ENCODE measurements around the gene TMEM132C. TPM values are rescaled to one million over a fixed set of nuclear protein-coding genes. Genes with fewer than 3 reads are reported as not detected.

Gene TMEM132C
- polyA plus RNA-seq, 1 experiment = not detected

DNA sequence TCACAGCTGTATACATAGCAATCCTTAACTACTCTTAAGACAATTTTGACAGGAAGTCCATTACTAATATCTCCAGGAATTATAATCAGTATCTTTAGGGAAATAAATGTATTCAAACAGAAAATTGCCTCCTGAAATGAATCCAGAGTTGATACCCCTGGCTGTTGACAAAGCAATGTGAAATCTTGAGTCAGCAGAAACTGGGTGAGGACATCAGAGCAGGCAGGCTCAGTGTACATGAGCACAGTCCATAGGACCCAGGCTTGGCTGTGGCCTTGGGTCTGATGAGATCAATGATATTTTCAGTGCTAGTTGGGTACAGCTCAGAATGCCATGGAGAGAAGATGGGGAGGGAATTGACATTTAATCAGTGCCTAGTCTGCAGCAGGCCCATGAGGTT is 405.5 kb downstream of the TMEM132C start:
- no peaks in the 10 kb centered on the region for H3K27me3 ChIP-seq (ENCODE audit: control insufficient read depth, insufficient read depth, low read length)
- H3K4me3 ChIP-seq (ENCODE audit: low read depth, low read length) = no peak overlapping the region
- DNase-seq (ENCODE audit: low read depth, low spot score) = no peak
- ChIA-PET POLR2A (no interaction called here), CTCF (no interaction called here)
- H3K9me3 ChIP-seq (ENCODE audit: control insufficient read depth, insufficient read depth, low read length) = peaks cover 15% of the 10 kb centered on the region; the same call in 1 of the 2 replicates
- TF ChIP-seq, protein P1, sequence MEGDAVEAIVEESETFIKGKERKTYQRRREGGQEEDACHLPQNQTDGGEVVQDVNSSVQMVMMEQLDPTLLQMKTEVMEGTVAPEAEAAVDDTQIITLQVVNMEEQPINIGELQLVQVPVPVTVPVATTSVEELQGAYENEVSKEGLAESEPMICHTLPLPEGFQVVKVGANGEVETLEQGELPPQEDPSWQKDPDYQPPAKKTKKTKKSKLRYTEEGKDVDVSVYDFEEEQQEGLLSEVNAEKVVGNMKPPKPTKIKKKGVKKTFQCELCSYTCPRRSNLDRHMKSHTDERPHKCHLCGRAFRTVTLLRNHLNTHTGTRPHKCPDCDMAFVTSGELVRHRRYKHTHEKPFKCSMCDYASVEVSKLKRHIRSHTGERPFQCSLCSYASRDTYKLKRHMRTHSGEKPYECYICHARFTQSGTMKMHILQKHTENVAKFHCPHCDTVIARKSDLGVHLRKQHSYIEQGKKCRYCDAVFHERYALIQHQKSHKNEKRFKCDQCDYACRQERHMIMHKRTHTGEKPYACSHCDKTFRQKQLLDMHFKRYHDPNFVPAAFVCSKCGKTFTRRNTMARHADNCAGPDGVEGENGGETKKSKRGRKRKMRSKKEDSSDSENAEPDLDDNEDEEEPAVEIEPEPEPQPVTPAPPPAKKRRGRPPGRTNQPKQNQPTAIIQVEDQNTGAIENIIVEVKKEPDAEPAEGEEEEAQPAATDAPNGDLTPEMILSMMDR (IDR thresholded peaks at IDR 0.05; ENCODE audit: low read depth, low read length) = no peak
- H3K27ac ChIP-seq (ENCODE audit: low read depth, low read length) = no peak overlapping the region

DNA sequence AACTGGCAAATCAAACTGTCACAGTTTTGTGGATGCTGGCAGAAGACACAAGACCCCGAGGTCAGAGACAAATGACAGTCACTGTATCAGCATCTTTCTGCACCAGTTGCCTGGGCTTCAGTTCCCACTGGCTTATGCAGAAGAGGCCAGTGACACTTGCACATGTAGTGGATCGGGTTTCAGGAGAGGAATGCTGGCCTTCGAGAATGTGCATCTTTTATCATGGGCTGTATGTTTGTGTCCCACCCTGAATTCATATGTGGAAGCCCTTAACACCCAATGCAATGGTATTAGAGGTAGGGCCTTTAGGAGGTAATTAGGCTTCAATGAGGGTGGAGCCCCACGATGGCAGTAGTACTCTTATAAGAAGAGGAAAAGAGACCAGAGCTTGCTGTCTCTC is 405.9 kb downstream of the TMEM132C start:
- peaks cover 20% of the 10 kb centered on the region; the same call in 1 of the 2 replicates for H3K9me3 ChIP-seq (ENCODE audit: control insufficient read depth, insufficient read depth, low read length)
- H3K4me3 ChIP-seq (ENCODE audit: low read depth, low read length) = no peak overlapping the region
- CTCF ChIA-PET = no interaction called here
- no peak for DNase-seq (ENCODE audit: low read depth, low spot score)
- POLR2A ChIA-PET = no interaction called here
- no peak overlapping the region for H3K27ac ChIP-seq (ENCODE audit: low read depth, low read length)
- no peaks in the 10 kb centered on the region for H3K27me3 ChIP-seq (ENCODE audit: control insufficient read depth, insufficient read depth, low read length)
- TF ChIP-seq, protein P1 (IDR thresholded peaks at IDR 0.05; ENCODE audit: low read depth, low read length) = no peak

DNA sequence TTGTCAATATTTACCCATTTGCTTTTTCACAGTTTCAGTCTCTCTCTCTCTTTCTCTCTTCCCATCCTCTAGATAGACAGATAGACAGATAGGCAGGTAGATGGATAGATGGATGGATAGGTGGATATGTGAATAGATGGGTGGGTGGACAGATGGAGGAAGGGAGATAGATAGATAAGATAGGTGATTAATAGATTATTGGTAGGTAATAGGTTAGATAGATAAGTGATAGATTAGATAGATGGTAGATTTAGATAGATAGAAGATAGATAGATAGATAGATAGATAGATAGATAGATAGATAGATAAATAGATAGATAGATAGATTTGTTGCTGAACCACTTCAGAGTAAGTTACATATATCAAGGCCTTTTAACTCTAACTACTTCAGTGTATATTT is 408.6 kb downstream of the TMEM132C start:
- Histone ChIP-seq H3K9me3 (ENCODE audit: control insufficient read depth, insufficient read depth, low read length) (peaks cover 40% of the 10 kb centered on the region), H3K4me3 (ENCODE audit: low read depth, low read length) (no peak overlapping the region), H3K27ac (ENCODE audit: low read depth, low read length) (no peak overlapping the region), H3K27me3 (ENCODE audit: control insufficient read depth, insufficient read depth, low read length) (no peaks in the 10 kb centered on the region)
- TF ChIP-seq, protein P1 (IDR thresholded peaks at IDR 0.05; ENCODE audit: low read depth, low read length) = no peak
- POLR2A ChIA-PET = no interaction called here
- DNase-seq (ENCODE audit: low read depth, low spot score) = no peak
- CTCF ChIA-PET = no interaction called here

DNA sequence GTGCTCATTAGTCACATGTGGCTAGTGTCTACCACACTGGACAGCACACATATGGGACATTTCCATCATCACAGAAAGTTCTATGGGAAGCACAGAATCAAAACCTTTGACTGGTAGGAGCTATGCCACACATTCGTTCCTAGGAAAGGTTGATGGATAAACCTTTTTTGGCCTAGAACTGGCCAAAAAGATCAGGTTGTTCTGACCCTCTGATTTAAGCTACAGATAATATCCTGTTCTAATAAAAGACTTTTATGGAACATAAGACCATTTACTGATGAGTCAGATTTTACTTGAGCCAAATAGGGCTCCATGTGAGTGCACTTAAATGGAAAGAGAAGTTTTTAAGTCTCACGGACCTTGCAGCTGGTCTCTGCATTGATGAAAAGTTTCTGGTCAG is 413.6 kb downstream of the TMEM132C start:
- no peak for DNase-seq (ENCODE audit: low read depth, low spot score)
- ChIA-PET CTCF (no interaction called here), POLR2A (no interaction called here)
- Histone ChIP-seq H3K27me3 (ENCODE audit: control insufficient read depth, insufficient read depth, low read length) (no peaks in the 10 kb centered on the region), H3K9me3 (ENCODE audit: control insufficient read depth, insufficient read depth, low read length) (peaks cover 67% of the 10 kb centered on the region), H3K27ac (ENCODE audit: low read depth, low read length) (no peak overlapping the region), H3K4me3 (ENCODE audit: low read depth, low read length) (no peak overlapping the region)
- TF ChIP-seq, protein P1 (IDR thresholded peaks at IDR 0.05; ENCODE audit: low read depth, low read length) = no peak

DNA sequence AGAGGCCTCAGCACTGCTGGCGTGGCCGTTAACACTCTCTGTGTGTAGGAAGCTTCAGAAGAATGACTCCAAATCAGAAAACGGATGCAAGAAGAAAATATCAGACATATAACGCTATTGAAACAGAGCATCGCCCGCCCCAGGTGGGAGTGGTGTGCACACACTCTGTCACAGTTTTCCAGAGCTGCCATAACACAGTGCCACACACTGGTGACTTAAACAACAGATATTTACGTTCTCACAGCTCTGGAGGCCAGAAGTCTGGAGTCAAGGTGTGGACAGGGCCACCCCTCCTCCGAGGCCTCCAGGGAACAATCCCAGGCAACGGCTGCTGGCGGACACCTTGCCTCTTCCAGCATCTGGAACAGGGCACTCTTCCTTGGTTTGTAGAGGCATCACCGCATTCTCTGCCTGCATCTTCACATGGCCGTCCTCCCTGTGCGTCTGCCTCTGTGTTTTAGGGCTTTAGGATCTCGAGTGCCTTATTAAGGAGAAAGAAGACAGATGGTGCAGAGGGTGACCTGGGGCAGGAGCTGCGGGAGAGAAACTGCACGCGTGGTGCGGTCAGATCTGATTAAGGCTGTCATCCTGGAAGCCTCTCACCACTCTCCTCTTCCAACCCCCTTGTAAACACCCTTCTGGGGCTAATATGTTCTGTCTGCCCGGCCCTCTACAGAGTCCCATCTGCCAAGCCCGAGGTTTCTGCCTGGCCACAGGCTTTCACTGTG is 415.7 kb downstream of the TMEM132C start:
- Histone ChIP-seq H3K27me3 (ENCODE audit: control insufficient read depth, insufficient read depth, low read length) (no peaks in the 10 kb centered on the region), H3K27ac (ENCODE audit: low read depth, low read length) (no peak overlapping the region), H3K4me3 (ENCODE audit: low read depth, low read length) (no peak overlapping the region), H3K9me3 (ENCODE audit: control insufficient read depth, insufficient read depth, low read length) (peaks cover 78% of the 10 kb centered on the region)
- CTCF ChIA-PET = no interaction called here
- POLR2A ChIA-PET = no interaction called here
- TF ChIP-seq, protein P1 (IDR thresholded peaks at IDR 0.05; ENCODE audit: low read depth, low read length) = no peak
- no peak for DNase-seq (ENCODE audit: low read depth, low spot score)

Measured in AG04450 (cell line).